Skeletal muscle cell (primary cell): ENCODE results near the gene WNT7B.

Experiments
- DNase-seq: peaks from one replicate; pipeline ENCODE4 v3.0.0-alpha.2; 2010; ENCODE audit warnings: low read depth
- H3K4me3 ChIP-seq: 2 replicates; pipeline ENCODE4 v1.5.1; 2011; ENCODE audit warnings: low read depth, mild to moderate bottlenecking, control low read depth, low read length, moderate library complexity

Gene WNT7B

GRCh38 chr22:45976254-45977002, 534 bp downstream of the WNT7B start:
- H3K4me3 ChIP-seq: peak overlapping the region; percentile 20
- DNase-seq: no peak

- H3K4me3 ChIP-seq: no peak overlapping the region
- DNase-seq: no peak
Observed at GRCh38 chr22:45975164-45976161, 1.5 kb downstream of the WNT7B start.

- no peak for DNase-seq
Observed at GRCh38 chr22:45974498-45974897, 2.5 kb downstream of the WNT7B start.

GRCh38 chr22:45972889-45973253, 4.1 kb downstream of the WNT7B start:
- no peak overlapping the region for H3K4me3 ChIP-seq
- no peak for DNase-seq

More at GRCh38 chr22:45974498-45974897, 2.5 kb downstream of the WNT7B start:
- H3K4me3 ChIP-seq: no peak overlapping the region

GRCh38 chr22:45972091-45972888, 4.7 kb downstream of the WNT7B start:
- peak overlapping the region; percentile 39 for H3K4me3 ChIP-seq
- no peak for DNase-seq

- peak overlapping the region; percentile 39 for H3K4me3 ChIP-seq
Observed at GRCh38 chr22:45971408-45972028, 5.4 kb downstream of the WNT7B start.

GRCh38 chr22:45970705-45971407, 6.1 kb downstream of the WNT7B start:
- DNase-seq: no peak
- peak overlapping the region; percentile 39 for H3K4me3 ChIP-seq

More at GRCh38 chr22:45971408-45972028, 5.4 kb downstream of the WNT7B start:
- DNase-seq: no peak

GRCh38 chr22:45969801-45970470, 7.0 kb downstream of the WNT7B start:
- DNase-seq: no peak

GRCh38 chr22:45969414-45969799, 7.6 kb downstream of the WNT7B start:
- H3K4me3 ChIP-seq: no peak overlapping the region
- no peak for DNase-seq

More at GRCh38 chr22:45969801-45970470, 7.0 kb downstream of the WNT7B start:
- no peak overlapping the region for H3K4me3 ChIP-seq

- peak; percentile 36 for DNase-seq
- H3K4me3 ChIP-seq: no peak overlapping the region
Observed at GRCh38 chr22:45968751-45969413, 8.1 kb downstream of the WNT7B start.

- no peak for DNase-seq
Observed at GRCh38 chr22:45968003-45968650, 8.8 kb downstream of the WNT7B start.

GRCh38 chr22:45966895-45967365, 10.0 kb downstream of the WNT7B start:
- H3K4me3 ChIP-seq: no peak overlapping the region
- no peak for DNase-seq

More at GRCh38 chr22:45968003-45968650, 8.8 kb downstream of the WNT7B start:
- no peak overlapping the region for H3K4me3 ChIP-seq

- no peak overlapping the region for H3K4me3 ChIP-seq
- no peak for DNase-seq
Observed at GRCh38 chr22:45966320-45966894, 10.6 kb downstream of the WNT7B start.

- no peak overlapping the region for H3K4me3 ChIP-seq
- no peak for DNase-seq
Observed at GRCh38 chr22:45965563-45965962, 11.4 kb downstream of the WNT7B start.

- no peak for DNase-seq
Observed at GRCh38 chr22:45964926-45965527, 11.9 kb downstream of the WNT7B start.

GRCh38 chr22:45964372-45964771, 12.6 kb downstream of the WNT7B start:
- no peak for DNase-seq
- no peak overlapping the region for H3K4me3 ChIP-seq

More at GRCh38 chr22:45964926-45965527, 11.9 kb downstream of the WNT7B start:
- no peak overlapping the region for H3K4me3 ChIP-seq
